ENCODE measurements around the gene HEXIM2.

HEXIM2 gene

DNA sequence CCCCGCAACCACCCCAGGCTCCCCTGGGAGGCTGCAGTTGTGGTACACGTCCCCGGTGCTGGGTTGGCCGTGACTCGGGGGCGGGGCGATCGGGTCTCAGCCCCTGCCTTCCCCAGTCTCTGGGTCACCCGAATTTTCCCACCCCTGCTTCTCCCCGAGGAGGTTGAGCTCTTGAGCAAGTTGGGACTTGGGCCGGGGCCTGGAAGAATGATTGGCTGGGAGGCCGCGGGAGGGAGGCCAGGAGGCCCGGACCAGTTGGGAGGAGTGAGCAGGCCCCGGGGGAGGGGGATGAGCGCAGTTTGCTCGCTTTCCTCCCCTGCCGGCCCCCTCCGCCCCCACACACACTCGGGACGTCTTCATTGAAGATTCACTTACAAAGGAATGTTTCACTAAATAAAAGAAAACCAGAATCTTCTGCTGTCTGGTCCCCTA is 17.9 kb upstream of the HEXIM2 start:
- peak in 1 of 3 experiments; percentile 32 for DNase-seq (ENCODE audit: low read depth in 3 of 3)

- DNase-seq (ENCODE audit: low read depth in 3 of 3) = peak in 1 of 3 experiments; percentile 41
Observed at GRCh38 chr17:45144199-45145034, 17.3 kb upstream of the HEXIM2 start.

DNA sequence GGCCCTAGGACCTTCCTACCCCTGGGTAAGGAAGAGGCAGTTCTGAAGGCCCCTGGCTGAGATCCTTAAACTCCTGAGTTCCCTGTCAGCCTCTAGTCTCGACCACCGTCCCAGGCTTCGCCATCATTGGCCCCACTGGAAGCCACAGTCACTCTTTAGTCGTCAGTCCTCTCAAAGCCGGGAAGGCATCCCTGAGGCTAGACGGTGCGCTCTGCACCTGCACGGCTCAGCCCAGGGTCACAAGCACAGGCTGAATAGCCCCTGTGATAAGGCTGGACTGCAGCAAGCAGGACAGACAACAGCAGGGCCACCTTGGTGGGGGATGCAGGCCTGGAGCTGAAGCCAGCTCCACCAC is 16.7 kb upstream of the HEXIM2 start:
- DNase-seq (ENCODE audit: low read depth in 3 of 3) = no peak

DNA sequence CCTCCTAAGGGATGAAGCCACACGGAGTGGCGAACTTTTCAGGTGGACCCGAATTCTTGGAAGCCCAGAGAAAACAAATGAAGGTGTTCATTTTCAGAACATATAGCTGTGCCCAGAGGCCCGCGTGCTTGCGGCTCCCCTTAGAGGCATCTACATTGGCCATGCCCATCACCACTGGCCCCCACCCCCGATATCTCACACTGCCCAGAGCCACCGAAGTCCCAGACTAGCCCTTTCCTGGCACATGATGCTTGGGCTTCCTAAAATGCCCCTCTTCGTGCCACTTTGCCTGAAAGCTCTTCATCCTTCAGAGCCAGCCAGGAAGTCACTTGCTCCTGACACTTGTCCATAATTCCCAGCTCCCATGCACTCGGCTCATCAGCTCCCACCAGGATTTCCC is 15.5 kb upstream of the HEXIM2 start:
- DNase-seq (ENCODE audit: low read depth in 3 of 3) = no peak

GRCh38 chr17:45146592-45146889 is 15.1 kb upstream of the HEXIM2 start:
- no peak for DNase-seq (ENCODE audit: low read depth in 3 of 3)

DNA sequence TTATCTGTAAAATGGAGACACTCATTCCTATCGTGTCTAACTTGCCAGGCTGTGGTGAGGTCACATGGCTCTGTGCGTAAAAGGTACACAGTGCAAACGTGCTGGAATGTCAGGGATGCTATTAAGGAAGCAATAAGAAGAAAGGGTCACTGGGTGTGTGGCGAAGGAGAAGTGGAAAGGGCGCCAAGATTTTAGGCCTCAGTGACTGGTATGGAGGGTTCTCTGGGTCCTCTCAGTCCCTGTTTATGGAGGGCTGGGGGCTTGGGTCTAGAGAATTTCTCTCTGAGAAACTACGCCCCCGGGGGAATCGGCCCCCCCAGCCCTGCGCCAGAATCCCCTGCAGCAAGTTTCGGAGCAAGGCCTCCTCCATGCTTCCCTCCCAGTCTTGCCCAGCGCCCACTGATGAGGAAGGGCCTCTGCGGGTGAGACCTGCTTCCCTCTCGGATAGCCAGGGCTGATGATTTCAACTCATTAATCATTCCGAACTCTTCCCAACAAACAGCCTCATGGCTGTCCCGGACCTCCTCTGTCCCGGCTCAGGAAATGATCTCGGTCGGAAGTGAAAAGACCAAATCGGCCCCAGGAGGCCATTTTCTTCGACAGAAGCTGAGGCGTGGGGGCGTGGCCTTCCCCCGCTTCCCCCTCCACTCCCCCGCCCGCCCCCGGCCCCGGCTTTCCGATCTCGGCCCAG is 14.6 kb upstream of the HEXIM2 start:
- DNase-seq (ENCODE audit: low read depth in 3 of 3) = no peak

GRCh38 chr17:45147581-45148182 is 14.0 kb upstream of the HEXIM2 start:
- peak; percentile 59 to 79 (median 65) for DNase-seq (ENCODE audit: low read depth in 3 of 3)

DNA sequence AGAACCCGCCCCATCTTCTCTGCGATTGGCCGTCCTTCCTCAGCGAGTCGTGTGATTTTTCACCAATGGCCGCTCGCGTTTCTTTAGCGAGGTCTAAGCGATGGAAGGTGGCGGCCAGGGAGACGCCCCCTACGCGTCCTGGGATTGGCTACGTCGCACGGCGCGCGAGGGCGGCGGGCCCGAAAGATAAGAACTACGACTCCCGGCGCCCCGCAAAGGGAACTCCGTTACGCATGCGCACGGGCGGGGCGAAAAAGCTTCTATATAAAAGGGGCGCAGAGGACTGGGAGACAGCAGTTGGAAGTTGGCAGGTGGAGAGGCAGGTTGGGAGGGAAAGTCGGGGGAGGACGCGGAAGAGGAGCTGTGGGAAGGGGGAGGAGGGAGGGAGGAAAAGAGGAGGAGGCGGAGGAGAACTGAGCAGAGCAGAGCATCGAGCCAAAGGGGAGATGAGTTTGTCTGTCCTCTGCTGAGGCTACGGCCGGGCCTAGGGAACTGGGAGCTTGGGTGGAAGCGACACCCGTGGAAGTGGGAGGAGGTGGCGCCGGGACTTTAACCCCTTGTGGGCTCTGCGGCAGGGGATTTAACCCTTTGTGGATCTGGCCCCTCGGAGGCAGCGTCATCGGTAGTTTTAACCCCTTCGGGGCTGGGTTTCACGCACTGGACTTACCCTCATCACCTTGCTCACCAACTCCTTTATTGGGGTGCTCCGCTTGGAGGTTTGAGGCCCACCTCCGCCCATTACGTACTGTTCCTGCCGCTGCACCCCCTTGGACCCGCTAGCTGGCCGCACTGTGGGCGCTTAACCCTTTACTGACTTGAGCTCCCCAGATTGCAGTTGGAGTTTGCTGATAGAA is 13.3 kb upstream of the HEXIM2 start, which contains the start of gene HEXIM1:
TSS of gene HEXIM1 (plus strand) at position 293 of the 854 bp plus-strand sequence. CDS start 716 bp downstream, outside the sequence.
- peak; percentile 97 to 98 (median 98) for DNase-seq (ENCODE audit: low read depth in 3 of 3)

- DNase-seq (ENCODE audit: low read depth in 3 of 3) = peak in 2 of 3 experiments; percentile 55 to 72
Observed at GRCh38 chr17:45149037-45149668, 12.5 kb upstream of the HEXIM2 start.

- peak in 2 of 3 experiments; percentile 25 to 44 for DNase-seq (ENCODE audit: low read depth in 3 of 3)
Observed at GRCh38 chr17:45149669-45150664, 11.7 kb upstream of the HEXIM2 start.

DNA sequence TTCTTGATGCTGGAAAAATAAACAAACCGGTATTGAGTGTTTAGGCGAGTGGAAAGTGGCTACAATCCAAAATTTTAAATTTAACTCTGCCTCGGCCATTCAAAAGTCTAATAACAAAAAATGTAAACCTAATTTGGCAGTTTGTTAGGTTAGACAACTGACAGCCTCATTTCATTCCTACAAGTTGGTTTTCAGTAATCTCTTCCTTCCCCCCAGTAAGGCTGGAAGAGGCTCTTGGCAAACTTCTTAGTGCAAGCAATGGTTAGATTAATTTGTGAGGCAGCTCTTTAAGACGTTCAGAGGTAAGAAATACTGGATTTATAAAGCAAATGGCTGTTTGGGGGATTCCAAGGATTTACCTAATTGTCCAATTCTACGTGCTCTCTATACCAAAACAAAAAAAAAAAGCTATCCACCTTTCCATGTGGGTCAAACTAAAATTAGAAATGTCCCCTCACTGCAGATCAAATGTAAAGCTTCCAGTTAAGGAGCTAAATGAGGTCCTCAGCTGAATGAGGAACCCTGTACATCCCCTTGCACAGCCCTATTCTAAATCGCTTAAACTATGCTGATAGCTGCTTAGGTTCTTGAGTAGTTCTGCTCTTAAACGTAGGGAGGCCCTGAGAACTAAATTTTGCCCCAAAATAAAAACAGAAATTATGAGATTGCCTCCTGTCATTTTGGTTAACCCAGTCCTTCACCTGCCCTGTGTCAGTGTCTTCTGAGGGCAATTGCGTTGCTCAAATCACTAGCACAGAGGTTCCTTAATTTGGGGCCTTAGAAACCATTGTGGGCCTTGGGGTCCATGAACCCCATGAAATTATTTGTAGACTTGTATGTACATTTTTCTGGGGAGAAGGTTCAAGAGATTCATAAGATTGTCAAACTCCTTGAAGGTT is 10.5 kb upstream of the HEXIM2 start:
- no peak for DNase-seq (ENCODE audit: low read depth in 3 of 3)

GRCh38 chr17:45155029-45155428 is 6.6 kb upstream of the HEXIM2 start:
- no peak for DNase-seq (ENCODE audit: low read depth in 3 of 3)

DNA sequence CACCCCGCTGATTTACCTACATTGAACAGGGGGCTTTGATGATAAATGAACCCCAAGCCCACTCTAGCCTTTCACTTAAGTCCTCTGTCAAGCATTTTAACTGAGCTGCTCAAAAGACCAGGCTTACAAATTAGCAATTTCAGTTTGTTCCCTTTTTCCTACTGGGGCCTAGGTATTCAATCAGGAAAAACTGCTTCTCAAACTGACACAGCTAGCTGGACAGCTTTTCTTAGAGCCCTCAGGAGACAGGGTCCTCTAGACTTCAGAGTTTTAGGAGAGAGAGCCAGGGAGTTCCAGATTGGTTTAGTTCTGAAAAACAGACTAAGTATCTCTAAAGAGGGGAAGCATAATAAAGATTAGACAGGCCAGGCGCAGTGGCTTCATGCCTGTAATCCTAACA is 6.2 kb upstream of the HEXIM2 start:
- DNase-seq (ENCODE audit: low read depth in 3 of 3) = no peak

- no peak for DNase-seq (ENCODE audit: low read depth in 3 of 3)
Observed at GRCh38 chr17:45156242-45156641, 5.4 kb upstream of the HEXIM2 start.

- DNase-seq (ENCODE audit: low read depth in 3 of 3) = peak in 2 of 3 experiments; percentile 44 to 45
Observed at GRCh38 chr17:45160447-45161287, 1.0 kb upstream of the HEXIM2 start.

DNA sequence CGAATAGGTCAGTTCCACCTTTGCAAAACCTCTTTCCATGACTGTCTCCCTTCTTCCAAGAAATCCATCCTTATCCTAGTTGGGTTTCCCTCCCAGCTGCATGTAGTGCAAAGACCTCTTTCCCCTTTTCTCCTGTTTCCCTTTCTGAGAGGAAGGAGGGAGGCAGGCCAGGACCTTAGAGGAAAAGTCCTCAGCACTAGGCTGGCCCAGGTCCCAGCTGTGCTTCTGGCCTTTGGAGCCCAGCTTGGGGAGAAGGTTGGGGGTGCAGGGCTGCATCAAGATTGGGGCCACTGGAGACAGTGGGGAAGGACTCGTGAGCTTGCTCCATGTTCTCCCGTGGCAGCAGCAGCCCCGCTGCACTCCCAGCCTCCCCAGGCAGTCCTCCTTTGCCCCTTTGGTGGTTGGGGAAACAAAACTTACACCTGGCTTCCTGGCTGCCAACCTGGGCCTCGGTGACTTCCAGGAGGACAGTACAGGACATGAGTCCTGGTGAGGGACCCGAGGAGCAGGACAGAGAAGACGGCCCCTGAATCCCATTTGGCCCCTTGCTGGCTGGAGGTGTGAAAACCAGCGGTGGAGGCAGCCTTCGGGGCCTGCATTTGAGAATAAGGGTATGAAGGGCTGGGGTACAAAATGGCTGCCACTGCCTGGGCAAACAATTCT is 481 bp downstream of the HEXIM2 start:
- no peak for DNase-seq (ENCODE audit: low read depth in 3 of 3)

GRCh38 chr17:45164734-45165269 is 3.1 kb downstream of the HEXIM2 start:
- DNase-seq (ENCODE audit: low read depth in 3 of 3) = no peak
